H1 (cell line): ENCODE measurements around the gene CARF. TPM values are rescaled to one million over a fixed set of nuclear protein-coding genes. Genes with fewer than 3 reads are reported as not detected.

Experiments
- EP300 ChIP-seq, 2 experiments: IDR thresholded peaks; 1 replicate in 1 of 2; 2 replicates in 1 of 2; pipeline ENCODE4 v1.6.1; 2011 to 2012; ENCODE audit warnings: low read depth in 2 of 2, low read length in 2 of 2, mild to moderate bottlenecking in 2 of 2, borderline replicate concordance in 1 of 2, inconsistent platforms in 1 of 2, moderate library complexity in 1 of 2
- NANOG ChIP-seq: IDR thresholded peaks from 2 replicates; pipeline ENCODE4 v1.6.1; 2011; ENCODE audit warnings: low read length, low read depth, mild to moderate bottlenecking, inconsistent platforms; ENCODE audit not compliant: insufficient read depth, poor library complexity, severe bottlenecking
- polyA plus RNA-seq, 7 experiments: library from polyadenylated mRNA; depleted of rRNA in 3 of 7; stranded (reverse) in 5 of 7; unstranded in 2 of 7; fragments of >200 nt in 5 of 7; fragments of 200-250 nt in 2 of 7; gene quantifications; 1 replicate in 5 of 7; 2 replicates in 1 of 7; 4 replicates in 1 of 7; pipeline versions ENCODE4 v1.2.1 to v1.2.3, GENCODE V29; 2011 to 2013; ENCODE audit warnings: missing spikeins in 2 of 7, mixed read lengths in 2 of 7
- total RNA-seq: library from RNA; stranded (reverse); fragmentation: NEBNext Ultra II Directional; extraction: Animal tissue kit (Norgen Biotek cat#: 25700); gene quantifications from 2 replicates; pipeline ENCODE4 v1.2.1, GENCODE V29; 2021
- TF ChIP-seq, protein P1 (sequence below): fragments of 300-600 bp; sonication (generic); IDR thresholded peaks from 2 replicates; pipeline ENCODE4 v1.7.1; 2012; ENCODE audit warnings: low read length, moderate library complexity, mild to moderate bottlenecking, inconsistent platforms; ENCODE audit not compliant: insufficient replicate concordance
- TF ChIP-seq, protein P2 (sequence below): IDR thresholded peaks from 2 replicates; pipeline ENCODE4 v1.6.1; 2012; ENCODE audit warnings: low read length, inconsistent platforms

The CARF gene
- total and polyA plus RNA-seq, 2 of the 8 experiments (the other 6 are each of a cell fraction or from before 2014, with no cell fraction given), result 2.0 to 2.6 TPM

DNA sequence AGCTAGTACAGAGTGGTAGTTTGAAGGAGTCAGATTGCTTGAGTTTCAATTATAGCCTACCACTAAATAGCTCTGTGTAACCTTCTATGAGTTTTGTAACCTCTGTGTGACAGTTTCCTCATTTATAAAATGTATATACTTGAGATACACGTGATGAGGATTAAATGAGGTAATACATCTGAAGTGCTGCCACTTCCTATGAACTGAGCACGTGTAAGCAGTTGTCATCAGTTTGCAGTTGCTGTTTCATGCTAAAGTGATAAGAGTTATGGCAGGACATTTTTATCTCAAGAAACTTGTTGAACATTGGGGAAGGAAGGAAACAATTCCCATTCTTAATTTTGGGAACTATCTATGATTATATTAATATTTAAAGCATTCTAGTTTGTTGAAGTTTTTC, 38.5 kb downstream of the CARF start (continued):
- TF ChIP-seq, protein P1, sequence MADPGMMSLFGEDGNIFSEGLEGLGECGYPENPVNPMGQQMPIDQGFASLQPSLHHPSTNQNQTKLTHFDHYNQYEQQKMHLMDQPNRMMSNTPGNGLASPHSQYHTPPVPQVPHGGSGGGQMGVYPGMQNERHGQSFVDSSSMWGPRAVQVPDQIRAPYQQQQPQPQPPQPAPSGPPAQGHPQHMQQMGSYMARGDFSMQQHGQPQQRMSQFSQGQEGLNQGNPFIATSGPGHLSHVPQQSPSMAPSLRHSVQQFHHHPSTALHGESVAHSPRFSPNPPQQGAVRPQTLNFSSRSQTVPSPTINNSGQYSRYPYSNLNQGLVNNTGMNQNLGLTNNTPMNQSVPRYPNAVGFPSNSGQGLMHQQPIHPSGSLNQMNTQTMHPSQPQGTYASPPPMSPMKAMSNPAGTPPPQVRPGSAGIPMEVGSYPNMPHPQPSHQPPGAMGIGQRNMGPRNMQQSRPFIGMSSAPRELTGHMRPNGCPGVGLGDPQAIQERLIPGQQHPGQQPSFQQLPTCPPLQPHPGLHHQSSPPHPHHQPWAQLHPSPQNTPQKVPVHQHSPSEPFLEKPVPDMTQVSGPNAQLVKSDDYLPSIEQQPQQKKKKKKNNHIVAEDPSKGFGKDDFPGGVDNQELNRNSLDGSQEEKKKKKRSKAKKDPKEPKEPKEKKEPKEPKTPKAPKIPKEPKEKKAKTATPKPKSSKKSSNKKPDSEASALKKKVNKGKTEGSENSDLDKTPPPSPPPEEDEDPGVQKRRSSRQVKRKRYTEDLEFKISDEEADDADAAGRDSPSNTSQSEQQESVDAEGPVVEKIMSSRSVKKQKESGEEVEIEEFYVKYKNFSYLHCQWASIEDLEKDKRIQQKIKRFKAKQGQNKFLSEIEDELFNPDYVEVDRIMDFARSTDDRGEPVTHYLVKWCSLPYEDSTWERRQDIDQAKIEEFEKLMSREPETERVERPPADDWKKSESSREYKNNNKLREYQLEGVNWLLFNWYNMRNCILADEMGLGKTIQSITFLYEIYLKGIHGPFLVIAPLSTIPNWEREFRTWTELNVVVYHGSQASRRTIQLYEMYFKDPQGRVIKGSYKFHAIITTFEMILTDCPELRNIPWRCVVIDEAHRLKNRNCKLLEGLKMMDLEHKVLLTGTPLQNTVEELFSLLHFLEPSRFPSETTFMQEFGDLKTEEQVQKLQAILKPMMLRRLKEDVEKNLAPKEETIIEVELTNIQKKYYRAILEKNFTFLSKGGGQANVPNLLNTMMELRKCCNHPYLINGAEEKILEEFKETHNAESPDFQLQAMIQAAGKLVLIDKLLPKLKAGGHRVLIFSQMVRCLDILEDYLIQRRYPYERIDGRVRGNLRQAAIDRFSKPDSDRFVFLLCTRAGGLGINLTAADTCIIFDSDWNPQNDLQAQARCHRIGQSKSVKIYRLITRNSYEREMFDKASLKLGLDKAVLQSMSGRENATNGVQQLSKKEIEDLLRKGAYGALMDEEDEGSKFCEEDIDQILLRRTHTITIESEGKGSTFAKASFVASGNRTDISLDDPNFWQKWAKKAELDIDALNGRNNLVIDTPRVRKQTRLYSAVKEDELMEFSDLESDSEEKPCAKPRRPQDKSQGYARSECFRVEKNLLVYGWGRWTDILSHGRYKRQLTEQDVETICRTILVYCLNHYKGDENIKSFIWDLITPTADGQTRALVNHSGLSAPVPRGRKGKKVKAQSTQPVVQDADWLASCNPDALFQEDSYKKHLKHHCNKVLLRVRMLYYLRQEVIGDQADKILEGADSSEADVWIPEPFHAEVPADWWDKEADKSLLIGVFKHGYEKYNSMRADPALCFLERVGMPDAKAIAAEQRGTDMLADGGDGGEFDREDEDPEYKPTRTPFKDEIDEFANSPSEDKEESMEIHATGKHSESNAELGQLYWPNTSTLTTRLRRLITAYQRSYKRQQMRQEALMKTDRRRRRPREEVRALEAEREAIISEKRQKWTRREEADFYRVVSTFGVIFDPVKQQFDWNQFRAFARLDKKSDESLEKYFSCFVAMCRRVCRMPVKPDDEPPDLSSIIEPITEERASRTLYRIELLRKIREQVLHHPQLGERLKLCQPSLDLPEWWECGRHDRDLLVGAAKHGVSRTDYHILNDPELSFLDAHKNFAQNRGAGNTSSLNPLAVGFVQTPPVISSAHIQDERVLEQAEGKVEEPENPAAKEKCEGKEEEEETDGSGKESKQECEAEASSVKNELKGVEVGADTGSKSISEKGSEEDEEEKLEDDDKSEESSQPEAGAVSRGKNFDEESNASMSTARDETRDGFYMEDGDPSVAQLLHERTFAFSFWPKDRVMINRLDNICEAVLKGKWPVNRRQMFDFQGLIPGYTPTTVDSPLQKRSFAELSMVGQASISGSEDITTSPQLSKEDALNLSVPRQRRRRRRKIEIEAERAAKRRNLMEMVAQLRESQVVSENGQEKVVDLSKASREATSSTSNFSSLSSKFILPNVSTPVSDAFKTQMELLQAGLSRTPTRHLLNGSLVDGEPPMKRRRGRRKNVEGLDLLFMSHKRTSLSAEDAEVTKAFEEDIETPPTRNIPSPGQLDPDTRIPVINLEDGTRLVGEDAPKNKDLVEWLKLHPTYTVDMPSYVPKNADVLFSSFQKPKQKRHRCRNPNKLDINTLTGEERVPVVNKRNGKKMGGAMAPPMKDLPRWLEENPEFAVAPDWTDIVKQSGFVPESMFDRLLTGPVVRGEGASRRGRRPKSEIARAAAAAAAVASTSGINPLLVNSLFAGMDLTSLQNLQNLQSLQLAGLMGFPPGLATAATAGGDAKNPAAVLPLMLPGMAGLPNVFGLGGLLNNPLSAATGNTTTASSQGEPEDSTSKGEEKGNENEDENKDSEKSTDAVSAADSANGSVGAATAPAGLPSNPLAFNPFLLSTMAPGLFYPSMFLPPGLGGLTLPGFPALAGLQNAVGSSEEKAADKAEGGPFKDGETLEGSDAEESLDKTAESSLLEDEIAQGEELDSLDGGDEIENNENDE, result no peak
- TF ChIP-seq EP300 (IDR thresholded peaks at IDR 0.05; ENCODE audit: borderline replicate concordance in 1 of 2, low read depth in 2 of 2, low read length in 2 of 2) (no peak), NANOG (no peak)
- TF ChIP-seq, protein P2, sequence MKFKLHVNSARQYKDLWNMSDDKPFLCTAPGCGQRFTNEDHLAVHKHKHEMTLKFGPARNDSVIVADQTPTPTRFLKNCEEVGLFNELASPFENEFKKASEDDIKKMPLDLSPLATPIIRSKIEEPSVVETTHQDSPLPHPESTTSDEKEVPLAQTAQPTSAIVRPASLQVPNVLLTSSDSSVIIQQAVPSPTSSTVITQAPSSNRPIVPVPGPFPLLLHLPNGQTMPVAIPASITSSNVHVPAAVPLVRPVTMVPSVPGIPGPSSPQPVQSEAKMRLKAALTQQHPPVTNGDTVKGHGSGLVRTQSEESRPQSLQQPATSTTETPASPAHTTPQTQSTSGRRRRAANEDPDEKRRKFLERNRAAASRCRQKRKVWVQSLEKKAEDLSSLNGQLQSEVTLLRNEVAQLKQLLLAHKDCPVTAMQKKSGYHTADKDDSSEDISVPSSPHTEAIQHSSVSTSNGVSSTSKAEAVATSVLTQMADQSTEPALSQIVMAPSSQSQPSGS, result no peak
